ENCODE measurements around the gene CNIH3.

DNA sequence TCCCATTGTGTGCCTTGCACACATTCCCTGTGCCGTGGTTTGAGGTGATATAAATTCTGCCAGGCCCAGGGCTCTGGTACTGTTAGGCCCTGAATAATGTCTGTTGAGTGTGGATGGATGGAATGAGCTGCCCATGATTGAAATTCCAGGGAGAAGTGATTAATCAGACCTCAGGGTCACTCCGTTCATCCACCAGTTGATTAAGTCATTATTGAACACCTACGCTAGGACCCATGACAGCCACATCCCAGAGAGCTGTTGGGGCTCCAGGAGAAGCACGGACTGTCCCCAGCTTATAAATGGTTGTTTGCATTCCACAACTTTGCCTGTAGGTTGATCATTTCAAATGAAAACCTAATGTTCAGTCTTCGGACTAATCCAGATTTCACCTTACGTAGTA lies 98.4 kb downstream of the CNIH3 start:
- TF ChIP-seq POLR2AphosphoS5 (IDR thresholded peaks at IDR 0.05; ENCODE audit: borderline replicate concordance, low read depth, low read length), result no peak
- TF ChIP-seq EZH2 (IDR thresholded peaks at IDR 0.05), result no peak
- no peak for TF ChIP-seq FOXP2 (optimal IDR thresholded peaks at IDR 0.05; ENCODE audit: control extremely low read depth, extremely low read length, insufficient read depth)

Measured in SK-N-MC (cell line).